ENCODE results near the gene RPS8. TPM values are rescaled to one million over a fixed set of nuclear protein-coding genes. Genes with fewer than 3 reads are reported as not detected.

The RPS8 gene
- total RNA-seq, 2 donors from 2014 or later: 1,019 to 1,075 TPM

GRCh38 chr1:44826375-44827196, 51.2 kb downstream of the RPS8 start:
- H3K27me3 ChIP-seq (replicated peaks; ENCODE audit: insufficient read depth): no peaks in the 10 kb centered on the region
- H3K4me1 ChIP-seq (ENCODE audit: control insufficient read depth in 1 of 2, low read depth in 2 of 2): no peaks in the 10 kb centered on the region
- TF ChIP-seq, protein P1, sequence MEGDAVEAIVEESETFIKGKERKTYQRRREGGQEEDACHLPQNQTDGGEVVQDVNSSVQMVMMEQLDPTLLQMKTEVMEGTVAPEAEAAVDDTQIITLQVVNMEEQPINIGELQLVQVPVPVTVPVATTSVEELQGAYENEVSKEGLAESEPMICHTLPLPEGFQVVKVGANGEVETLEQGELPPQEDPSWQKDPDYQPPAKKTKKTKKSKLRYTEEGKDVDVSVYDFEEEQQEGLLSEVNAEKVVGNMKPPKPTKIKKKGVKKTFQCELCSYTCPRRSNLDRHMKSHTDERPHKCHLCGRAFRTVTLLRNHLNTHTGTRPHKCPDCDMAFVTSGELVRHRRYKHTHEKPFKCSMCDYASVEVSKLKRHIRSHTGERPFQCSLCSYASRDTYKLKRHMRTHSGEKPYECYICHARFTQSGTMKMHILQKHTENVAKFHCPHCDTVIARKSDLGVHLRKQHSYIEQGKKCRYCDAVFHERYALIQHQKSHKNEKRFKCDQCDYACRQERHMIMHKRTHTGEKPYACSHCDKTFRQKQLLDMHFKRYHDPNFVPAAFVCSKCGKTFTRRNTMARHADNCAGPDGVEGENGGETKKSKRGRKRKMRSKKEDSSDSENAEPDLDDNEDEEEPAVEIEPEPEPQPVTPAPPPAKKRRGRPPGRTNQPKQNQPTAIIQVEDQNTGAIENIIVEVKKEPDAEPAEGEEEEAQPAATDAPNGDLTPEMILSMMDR (IDR thresholded peaks at IDR 0.05): no peak
- no peak overlapping the region for H3K4me3 ChIP-seq
- no peaks in the 10 kb centered on the region for H3K9me3 ChIP-seq
- ATAC-seq (ENCODE audit: insufficient number of reproducible peaks, low FRiP score, low read depth) (no peak), DNase-seq (ENCODE audit: low spot score) (no peak)
- no peaks in the 10 kb centered on the region for H3K36me3 ChIP-seq
- H3K27ac ChIP-seq: peak overlapping the region in 1 of 2 donors; percentile 11

- no peaks in the 10 kb centered on the region for H3K9me3 ChIP-seq
- no peak overlapping the region for H3K27ac ChIP-seq
- TF ChIP-seq, protein P1 (IDR thresholded peaks at IDR 0.05): no peak
These were observed 52.1 kb downstream of the RPS8 start for GRCh38 chr1:44827197-44828002.

GRCh38 chr1:44828003-44828651, 52.8 kb downstream of the RPS8 start:
- no peak overlapping the region for H3K4me3 ChIP-seq
- no peaks in the 10 kb centered on the region for H3K4me1 ChIP-seq (ENCODE audit: control insufficient read depth in 1 of 2, low read depth in 2 of 2)
- DNase-seq (ENCODE audit: low spot score): no peak
- no peaks in the 10 kb centered on the region for H3K27me3 ChIP-seq (replicated peaks; ENCODE audit: insufficient read depth)
- no peak for ATAC-seq (ENCODE audit: insufficient number of reproducible peaks, low FRiP score, low read depth)
- H3K9me3 ChIP-seq: no peaks in the 10 kb centered on the region
- no peaks in the 10 kb centered on the region for H3K36me3 ChIP-seq
- H3K27ac ChIP-seq: no peak overlapping the region
- TF ChIP-seq, protein P1 (IDR thresholded peaks at IDR 0.05): no peak

More at GRCh38 chr1:44827197-44828002, 52.1 kb downstream of the RPS8 start:
- Histone ChIP-seq H3K4me1 (ENCODE audit: control insufficient read depth in 1 of 2, low read depth in 2 of 2) (no peaks in the 10 kb centered on the region), H3K27me3 (replicated peaks; ENCODE audit: insufficient read depth) (no peaks in the 10 kb centered on the region), H3K4me3 (no peak overlapping the region), H3K36me3 (no peaks in the 10 kb centered on the region)
- no peak for ATAC-seq (ENCODE audit: insufficient number of reproducible peaks, low FRiP score, low read depth)
- no peak for DNase-seq (ENCODE audit: low spot score)

Other genes with a start within 250 kb of the RPS8 start
- gene TMEM53, start 101.1 kb upstream of the RPS8 start, total RNA-seq: 10 to 100 TPM in 1 of 2 donors, 1 to 10 TPM in 1; 3.9 to 12.9 TPM
- gene ARMH1, start 100.8 kb upstream of the RPS8 start, total RNA-seq: 1 to 10 TPM in 1 of 2 donors, under 1 TPM in 1; 0.81 to 5.8 TPM
- not detected for gene RNU5D-1, start 44.4 kb upstream of the RPS8 start, total RNA-seq
- gene KIF2C, start 35.7 kb upstream of the RPS8 start, total RNA-seq: under 1 TPM in 1 of 2 donors, not detected in 1; 0.42 TPM
- 1 to 10 TPM in 1 of 2 donors, not detected in 1; 4.1 TPM for gene BEST4, start 12.6 kb downstream of the RPS8 start, total RNA-seq
- 100 to 1,000 TPM; 103 to 142 TPM for gene PLK3, start 24.8 kb downstream of the RPS8 start, total RNA-seq
- gene DYNLT4, start 31.8 kb downstream of the RPS8 start, total RNA-seq: not detected
- 10 to 100 TPM; 18.8 to 53.6 TPM for gene BTBD19, start 33.0 kb downstream of the RPS8 start, total RNA-seq
- 1 to 10 TPM in 1 of 2 donors, under 1 TPM in 1; 0.95 to 1.3 TPM for gene PTCH2, start 67.7 kb downstream of the RPS8 start, total RNA-seq
- 10 to 100 TPM; 26.4 to 33.8 TPM for gene EIF2B3, start 211.1 kb downstream of the RPS8 start, total RNA-seq
- gene HECTD3, start 235.8 kb downstream of the RPS8 start, total RNA-seq: 10 to 100 TPM; 40.4 to 66.3 TPM
- 10 to 100 TPM; 32.7 to 67.4 TPM for gene UROD, start 236.7 kb downstream of the RPS8 start, total RNA-seq